ENCODE measurements around the gene FPGS. TPM values are rescaled to one million over a fixed set of nuclear protein-coding genes. Genes with fewer than 3 reads are reported as not detected.

The FPGS gene
- total and polyA plus RNA-seq, 2 of the 4 experiments (the other 2 are of a cell fraction), result 43.9 to 75.7 TPM

- Histone ChIP-seq H3K36me3 (ENCODE audit: control insufficient read depth, insufficient read depth, low read length) (no peaks in the 10 kb centered on the region), H3K23ac (ENCODE audit: low read depth, low read length) (no peak overlapping the region), H4K91ac (ENCODE audit: insufficient read depth, low read depth, low read length) (no peak overlapping the region), H4K8ac (ENCODE audit: low read depth in 2 of 2, low read length in 2 of 2) (no peak overlapping the region), H2BK5ac (ENCODE audit: low read depth, low read length, poor library complexity, severe bottlenecking) (no peak overlapping the region), H2AFZ (replicated peaks; ENCODE audit: low read length, poor library complexity) (no peak overlapping the region), H3K14ac (replicated peaks; ENCODE audit: low read depth, low read length) (no peak overlapping the region), H2BK15ac (ENCODE audit: low read depth, low read length) (no peak overlapping the region), H2AK5ac (ENCODE audit: low read depth, low read length) (no peak overlapping the region), H2AK9ac (replicated peaks; ENCODE audit: low read depth, low read length, poor library complexity) (peak overlapping the region; percentile 78), H3K79me1 (ENCODE audit: low read depth in 1 of 2, low read length in 2 of 2) (no peaks in the 10 kb centered on the region), H3K4me3 (ENCODE audit: insufficient read depth, low read depth, low read length) (no peak overlapping the region), H2BK20ac (ENCODE audit: low read depth, low read length) (no peak overlapping the region), H4K5ac (ENCODE audit: low read depth, low read length) (no peak overlapping the region), H3K9me3 (ENCODE audit: control insufficient read depth, insufficient read depth, low read length) (no peaks in the 10 kb centered on the region), H3K9ac (ENCODE audit: low read depth, low read length) (no peak overlapping the region), H3K27ac (ENCODE audit: insufficient read depth, low read length) (no peak overlapping the region), H3K27me3 (ENCODE audit: control insufficient read depth, insufficient read depth, low read length) (peaks cover 11% of the 10 kb centered on the region), H3K4ac (ENCODE audit: low read depth, low read length) (no peak overlapping the region), H3K56ac (ENCODE audit: extremely low read depth, insufficient read depth, low read length) (no peak overlapping the region), H4K20me1 (ENCODE audit: insufficient read depth, low read length) (no peaks in the 10 kb centered on the region), H3K4me2 (ENCODE audit: low read depth, low read length) (no peak overlapping the region), H3K18ac (ENCODE audit: low read depth, low read length) (no peak overlapping the region), H3K4me1 (ENCODE audit: control insufficient read depth, insufficient read depth, low read length) (no peaks in the 10 kb centered on the region; the same call in 1 of the 2 replicates), H2BK120ac (ENCODE audit: low read depth, low read length) (no peak overlapping the region), H3K9me1 (ENCODE audit: insufficient read depth, low read length) (no peaks in the 10 kb centered on the region; the same call in 1 of the 2 replicates)
- DNase-seq (no peak), ATAC-seq (ENCODE audit: low read depth) (no peak)
- in situ Hi-C loops (cut with MboI; ENCODE audit: low sequenced_read_pairs) (no loop called here), dilution Hi-C loops (cut with HindIII; ENCODE audit: low sequenced_read_pairs, unreplicated experiment) (no loop called here), intact Hi-C loops (cut with micrococcal nuclease) (no loop called here)
- ChIA-PET POLR2A (ENCODE audit: unreplicated experiment) (no interaction called here), CTCF (no interaction called here)
- TF ChIP-seq, protein P1, sequence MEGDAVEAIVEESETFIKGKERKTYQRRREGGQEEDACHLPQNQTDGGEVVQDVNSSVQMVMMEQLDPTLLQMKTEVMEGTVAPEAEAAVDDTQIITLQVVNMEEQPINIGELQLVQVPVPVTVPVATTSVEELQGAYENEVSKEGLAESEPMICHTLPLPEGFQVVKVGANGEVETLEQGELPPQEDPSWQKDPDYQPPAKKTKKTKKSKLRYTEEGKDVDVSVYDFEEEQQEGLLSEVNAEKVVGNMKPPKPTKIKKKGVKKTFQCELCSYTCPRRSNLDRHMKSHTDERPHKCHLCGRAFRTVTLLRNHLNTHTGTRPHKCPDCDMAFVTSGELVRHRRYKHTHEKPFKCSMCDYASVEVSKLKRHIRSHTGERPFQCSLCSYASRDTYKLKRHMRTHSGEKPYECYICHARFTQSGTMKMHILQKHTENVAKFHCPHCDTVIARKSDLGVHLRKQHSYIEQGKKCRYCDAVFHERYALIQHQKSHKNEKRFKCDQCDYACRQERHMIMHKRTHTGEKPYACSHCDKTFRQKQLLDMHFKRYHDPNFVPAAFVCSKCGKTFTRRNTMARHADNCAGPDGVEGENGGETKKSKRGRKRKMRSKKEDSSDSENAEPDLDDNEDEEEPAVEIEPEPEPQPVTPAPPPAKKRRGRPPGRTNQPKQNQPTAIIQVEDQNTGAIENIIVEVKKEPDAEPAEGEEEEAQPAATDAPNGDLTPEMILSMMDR (conservative IDR thresholded peaks at IDR 0.05; ENCODE audit: low read depth, low read length), result no peak
- TF ChIP-seq CEBPB (IDR thresholded peaks at IDR 0.05; ENCODE audit: low read depth, low read length), result no peak
- no peak for TF ChIP-seq RFX5 (IDR thresholded peaks at IDR 0.05; ENCODE audit: low read depth, low read length)
- no peak for TF ChIP-seq MAZ (IDR thresholded peaks at IDR 0.05; ENCODE audit: borderline replicate concordance, low read depth, low read length)
- TF ChIP-seq RCOR1 (IDR thresholded peaks at IDR 0.05; ENCODE audit: insufficient replicate concordance, low read length), result no peak
- no peak for TF ChIP-seq USF2 (IDR thresholded peaks at IDR 0.05; ENCODE audit: low read depth, low read length)
- no peak for TF ChIP-seq BHLHE40 (IDR thresholded peaks at IDR 0.05; ENCODE audit: low read depth, low read length)
- no peak for TF ChIP-seq POLR2A (IDR thresholded peaks at IDR 0.05; ENCODE audit: low read depth, low read length)
- TF ChIP-seq RAD21 (IDR thresholded peaks at IDR 0.05; ENCODE audit: low read length), result no peak
- no peak for TF ChIP-seq CHD1 (IDR thresholded peaks at IDR 0.05; ENCODE audit: low read depth, low read length)
- TF ChIP-seq NFE2L2 (IDR thresholded peaks at IDR 0.05; ENCODE audit: low read depth, low read length), result no peak
- no peak for TF ChIP-seq ELK1 (IDR thresholded peaks at IDR 0.05; ENCODE audit: borderline replicate concordance, low read depth, low read length)
- TF ChIP-seq FOS (IDR thresholded peaks at IDR 0.05; ENCODE audit: low read depth, low read length), result no peak
- TF ChIP-seq MXI1 (IDR thresholded peaks at IDR 0.05; ENCODE audit: borderline replicate concordance, low read depth, low read length), result no peak
- 83% methylated on average over 1 of the region's 3 CpGs; no CpG with 5 or more reads in 1 of the 2 experiments for WGBS, 2 experiments (ENCODE audit: extremely low coverage in 2 of 2, insufficient read length in 1 of 2)
- no TSS peak for BruUV-seq (replicated peaks)
These were observed 29.4 kb upstream of the FPGS start for GRCh38 chr9:127773272-127773671.
